GM12878 (cell line): Measurements from ENCODE around the gene CCNT2. TPM values are rescaled to one million over a fixed set of nuclear protein-coding genes. Genes with fewer than 3 reads are reported as not detected.
A peak's percentile ranks its signal among the peaks of the same experiment; 100 is the strongest.

Source experiments
- ATAC-seq: fragments of 200-7000 bp; cut with Tn5 transposase; 3 replicates; pipeline ENCODE4 v1.9.1; 2020; ENCODE audit warnings: mild to moderate bottlenecking, moderate library complexity
- BruUV-seq: library from RNA; stranded (reverse); fragments of 400-500 nt; replicated peaks from 2 replicates; lab custom pipeline; 2021; lab: Mats Ljungman, UMichigan
- CTCF ChIA-PET: fragments of 300-600 bp; sonication (Branson Sonifier 250); formaldehyde crosslinking; extraction: SDS; loops from one replicate; lab custom pipeline; 2021; ENCODE audit warnings: inconsistent platforms; lab: Yijun Ruan, JAX
- POLR2A ChIA-PET: fragments of 350-600 bp; formaldehyde crosslinking; extraction: SDS; loops from one replicate; lab custom pipeline; 2021; ENCODE audit warnings: inconsistent platforms; lab: Charles Lee
- RAD21 ChIA-PET: fragments of 300-600 bp; sonication (Branson Sonifier 250); formaldehyde crosslinking; loops from one replicate; lab custom pipeline; 2023; ENCODE audit warnings: antibody characterized with exemption; ENCODE audit not compliant: unreplicated experiment; lab: Charles Lee
- SMC1A ChIA-PET: fragments of 300-600 bp; sonication (Branson Sonifier 250); formaldehyde crosslinking; loops from one replicate; lab custom pipeline; 2023; ENCODE audit not compliant: unreplicated experiment, uncharacterized antibody; lab: Charles Lee
- DNase-seq: peaks from one replicate; pipeline ENCODE4 v3.0.0-alpha.2; 2011; ENCODE audit warnings: low read depth, low spot score
- FAIRE-seq: peaks from 3 replicates; lab custom pipeline; 2011; peaks lifted over from hg19 to GRCh38; lab: Jason Lieb, UNC
- H2AFZ ChIP-seq: 2 replicates; pipeline ENCODE4 v1.6.0; 2011; ENCODE audit warnings: low read depth, low read length, control low read depth; ENCODE audit not compliant: control insufficient read depth
- H3K27ac ChIP-seq: 2 replicates; pipeline ENCODE4 v1.5.1; 2011; ENCODE audit warnings: control low read depth; ENCODE audit not compliant: control insufficient read depth, insufficient read depth
- H3K27me3 ChIP-seq, 2 experiments: replicated peaks in 1 of 2; 2 replicates each; pipeline versions ENCODE4 v1.6.0 to v1.6.1; 2011; ENCODE audit warnings: low read length in 1 of 2; ENCODE audit not compliant: control insufficient read depth in 2 of 2, insufficient read depth in 2 of 2
- H3K36me3 ChIP-seq, 2 experiments: 2 replicates each; pipeline ENCODE4 v1.5.1; 2011; ENCODE audit warnings: low read length in 1 of 2; ENCODE audit not compliant: control insufficient read depth in 2 of 2, insufficient read depth in 2 of 2
- H3K4me1 ChIP-seq: 2 replicates; pipeline ENCODE4 v1.6.1; 2011; ENCODE audit warnings: mild to moderate bottlenecking, low read length, moderate library complexity, mixed read lengths; ENCODE audit not compliant: control insufficient read depth, insufficient read depth
- H3K4me2 ChIP-seq: 2 replicates; pipeline ENCODE4 v1.6.0; 2011; ENCODE audit warnings: control low read depth; ENCODE audit not compliant: control insufficient read depth, insufficient read depth
- H3K4me3 ChIP-seq: fragments of 200-600 bp; sonication (generic); 2 replicates; pipeline ENCODE4 v1.5.1; 2016
- H3K79me2 ChIP-seq: 2 replicates; pipeline ENCODE4 v1.6.0; 2011; ENCODE audit warnings: low read length; ENCODE audit not compliant: control insufficient read depth, insufficient read depth
- H3K9ac ChIP-seq: 2 replicates; pipeline ENCODE4 v1.8.0; 2011; ENCODE audit warnings: low read length, control low read depth, mixed read lengths; ENCODE audit not compliant: control insufficient read depth, insufficient read depth
- H3K9me3 ChIP-seq: replicated peaks from 3 replicates; pipeline ENCODE4 v1.5.1; 2011; ENCODE audit warnings: mild to moderate bottlenecking, low read length; ENCODE audit not compliant: control insufficient read depth, insufficient read depth
- H4K20me1 ChIP-seq: 2 replicates; pipeline ENCODE4 v1.6.0; 2011; ENCODE audit not compliant: control insufficient read depth, insufficient read depth
- BCL3 ChIP-seq: IDR thresholded peaks from 2 replicates; pipeline ENCODE4 v1.6.1; 2011; ENCODE audit warnings: borderline replicate concordance, low read depth, mild to moderate bottlenecking, moderate library complexity, low read length; ENCODE audit not compliant: insufficient read depth, poor library complexity, severe bottlenecking
- CHD2 ChIP-seq: IDR thresholded peaks from 2 replicates; pipeline ENCODE4 v1.6.1; 2011; ENCODE audit warnings: low read depth, low read length, improper control_type of control experiment, borderline replicate concordance
- CTCF ChIP-seq, 3 experiments: IDR thresholded peaks in 2 of 3; conservative IDR thresholded peaks in 1 of 3; 2 replicates each; pipeline ENCODE4 v1.5.1; 2011; ENCODE audit warnings: low read depth in 3 of 3, low read length in 3 of 3, mild to moderate bottlenecking in 3 of 3, control low read depth in 2 of 3, moderate library complexity in 2 of 3, inconsistent platforms in 1 of 3, mixed read lengths in 1 of 3; ENCODE audit not compliant: control insufficient read depth in 2 of 3, insufficient read depth in 1 of 3; ENCODE audit errors: extremely low read depth in 1 of 3
- CUX1 ChIP-seq: IDR thresholded peaks from 2 replicates; pipeline ENCODE4 v1.6.1; 2012; ENCODE audit warnings: improper control_type of control experiment, low read depth, low read length; ENCODE audit not compliant: insufficient replicate concordance
- EGR1 ChIP-seq, 2 experiments: IDR thresholded peaks; 1 replicate in 1 of 2; 2 replicates in 1 of 2; pipeline ENCODE4 v1.6.1; 2011 to 2012; ENCODE audit warnings: low read depth in 2 of 2, low read length in 2 of 2, borderline replicate concordance in 1 of 2, mild to moderate bottlenecking in 1 of 2, moderate library complexity in 1 of 2
- ESRRA ChIP-seq: IDR thresholded peaks from 2 replicates; pipeline ENCODE4 v1.6.1; 2012; ENCODE audit warnings: mild to moderate bottlenecking, low read length, improper control_type of control experiment
- HCFC1 ChIP-seq: fragments of 150-350 bp; IDR thresholded peaks from 2 replicates; pipeline ENCODE4 v1.6.1; 2014; ENCODE audit warnings: low read length
- NFYB ChIP-seq: IDR thresholded peaks from 2 replicates; pipeline ENCODE4 v1.6.1; 2011; ENCODE audit warnings: low read depth, mild to moderate bottlenecking, low read length, improper control_type of control experiment, moderate library complexity; ENCODE audit not compliant: insufficient read depth
- NR2C1 ChIP-seq: fragments of 450-650 bp; IDR thresholded peaks from 2 replicates; pipeline ENCODE4 v1.6.1; 2017; ENCODE audit warnings: antibody characterized with exemption, mild to moderate bottlenecking, moderate library complexity
- POLR2A ChIP-seq: IDR thresholded peaks from 2 replicates; pipeline ENCODE4 v1.6.1; 2011; ENCODE audit warnings: low read depth, mild to moderate bottlenecking, low read length
- POLR2AphosphoS5 ChIP-seq: IDR thresholded peaks from 2 replicates; pipeline ENCODE4 v1.6.1; 2011; ENCODE audit warnings: mild to moderate bottlenecking, low read length, inconsistent platforms
- POU2F2 ChIP-seq: IDR thresholded peaks from 3 replicates; pipeline ENCODE4 v1.6.1; 2011; ENCODE audit warnings: low read depth, mild to moderate bottlenecking, low read length, borderline replicate concordance
- RAD21 ChIP-seq: IDR thresholded peaks from 2 replicates; pipeline ENCODE4 v1.6.1; 2011; ENCODE audit warnings: mild to moderate bottlenecking, low read depth, low read length, moderate library complexity; ENCODE audit not compliant: insufficient read depth
- TCF3 ChIP-seq: IDR thresholded peaks from 2 replicates; pipeline ENCODE4 v1.6.1; 2012; ENCODE audit warnings: low read depth, mild to moderate bottlenecking, low read length, borderline replicate concordance; ENCODE audit not compliant: insufficient read depth
- ZBED1 ChIP-seq: IDR thresholded peaks from 2 replicates; pipeline ENCODE4 v1.6.1; 2016; ENCODE audit warnings: borderline replicate concordance
- WGBS: methylation state at CpG from one replicate; pipeline ENCODE4 v1.1.6; 2016; ENCODE audit warnings: low lambda C conversion rate; ENCODE audit not compliant: insufficient replicate concordance, insufficient coverage; ENCODE audit errors: missing lambda C conversion rate; 5-methylcytosine and 5-hydroxymethylcytosine counted together
- in situ Hi-C: fragments of 300-500 bp; cut with MboI; formaldehyde crosslinking; loops from 9 replicates; pipeline ENCODE4 v1.14.3; 2018; ENCODE audit warnings: mixed read lengths
- intact Hi-C: fragments of 100-400 bp; cut with micrococcal nuclease; formaldehyde crosslinking; loops from one replicate; pipeline ENCODE4 v1.14.2; 2022; ENCODE audit not compliant: unreplicated experiment
- polyA plus RNA-seq, 11 experiments: library from polyadenylated mRNA; depleted of rRNA in 4 of 11; unstranded in 6 of 11; stranded (reverse) in 5 of 11; fragments of >200 nt; fragmentation: Nextera tagmentation in 4 of 11; fragmentation: Illumina TruSeq in 1 of 11; extraction: Ambion mirVana in 4 of 11; extraction: Trizol in 1 of 11; gene quantifications; 1 replicate in 1 of 11; 2 replicates in 10 of 11; pipeline versions ENCODE4 v1.2.1 to v1.2.3, GENCODE V29; 2011 to 2016; ENCODE audit warnings: inconsistent platforms in 2 of 11, missing spikeins in 2 of 11, low read depth in 1 of 11
- total RNA-seq, 4 experiments: library from RNA; depleted of rRNA in 3 of 4; stranded (reverse); fragments of >200 nt in 3 of 4; fragmentation: Illumina TruSeq in 1 of 4; extraction: Trizol in 1 of 4; gene quantifications; 2 replicates each; pipeline versions ENCODE4 v1.2.1 to v1.2.3, GENCODE V29; 2013 to 2021

The CCNT2 gene
- total and polyA plus RNA-seq, 10 of the 15 experiments (the other 5 are each of a cell fraction or from before 2014, with no cell fraction given) = 6.0 to 25.6 (median 20.0) TPM

- 15% methylated on average over 3 of the region's 3 CpGs for WGBS
- BruUV-seq = no TSS peak
- Histone ChIP-seq H3K79me2 (no peaks in the 10 kb centered on the region), H3K9ac (no peak overlapping the region), H3K27ac (no peak overlapping the region), H3K4me3 (no peak overlapping the region), H2AFZ (no peak overlapping the region), H3K36me3 (no peaks in the 10 kb centered on the region), H3K4me2 (no peak overlapping the region), H4K20me1 (no peaks in the 10 kb centered on the region), H3K27me3 (no peaks in the 10 kb centered on the region), H3K9me3 (no peaks in the 10 kb centered on the region; the same call in 2 of the 3 replicates), H3K4me1 (no peaks in the 10 kb centered on the region)
- DNase-seq (no peak), ATAC-seq (peak; percentile 75), FAIRE-seq (no peak)
- POLR2A ChIA-PET = no interaction called here
- intact Hi-C loops = loop anchor here (5.0 kb wide), 1 partner anchor 723 kb away; no protein-coding TSS in a partner anchor
- in situ Hi-C loops = loop anchor here (25.0 kb wide), 1 partner anchor 1398 kb away; no protein-coding TSS in a partner anchor
- RAD21 ChIA-PET = interaction anchor here (0.6 to 2.0 kb wide), 18 partner anchors 9 to 1395 kb away, joined by 3 to 15 read pairs (median 3); partner anchors contain the start of gene UBXN4
- CTCF ChIA-PET = interaction anchor here (0.5 to 5.3 kb wide), 35 partner anchors 10 to 925 kb away, joined by 3 to 54 read pairs (median 4); no protein-coding TSS in a partner anchor
- SMC1A ChIA-PET = interaction anchor here (0.7 to 2.1 kb wide), 16 partner anchors 10 to 720 kb away, joined by 3 to 23 read pairs (median 3); no protein-coding TSS in a partner anchor
- no peak for TF ChIP-seq HCFC1
- TF ChIP-seq NR2C1 = no peak
- no peak for TF ChIP-seq POU2F2
- TF ChIP-seq CTCF (IDR thresholded peaks at IDR 0.05 in 2 of 3, conservative IDR thresholded peaks at IDR 0.05 in 1 of 3; ENCODE audit: control insufficient read depth in 2 of 3, extremely low read depth in 1 of 3, insufficient read depth in 1 of 3, low read depth in 3 of 3, low read length in 3 of 3) = peak; percentile 26 to 47 (median 32); a peak in 5 of 6 replicates
- TF ChIP-seq TCF3 = no peak
- no peak for TF ChIP-seq NFYB
- no peak for TF ChIP-seq ZBED1
- TF ChIP-seq EGR1 (IDR thresholded peaks at IDR 0.05; ENCODE audit: borderline replicate concordance in 1 of 2, low read depth in 2 of 2, low read length in 2 of 2) = no peak
- peak; percentile 59 for TF ChIP-seq RAD21
- no peak for TF ChIP-seq BCL3
- no peak for TF ChIP-seq CUX1
- no peak for TF ChIP-seq POLR2AphosphoS5
- no peak for TF ChIP-seq ESRRA
- TF ChIP-seq CHD2 = no peak
- no peak for TF ChIP-seq POLR2A
Observed at GRCh38 chr2:134988994-134989605, 70.5 kb downstream of the CCNT2 start.
